OCI-LY1 (cell line): ENCODE measurements around the gene CD8A.

Experiments
- H2AFZ ChIP-seq: fragments of 200-600 bp; sonication (generic), shearing (Covaris generic); 2 replicates; pipeline ENCODE4 v1.6.0; 2014; ENCODE audit warnings: antibody characterized with exemption, mild to moderate bottlenecking, low read length
- H3F3A ChIP-seq: fragments of 200-600 bp; sonication (generic), shearing (Covaris generic); 2 replicates; pipeline ENCODE4 v1.6.0; 2014; ENCODE audit warnings: mild to moderate bottlenecking, antibody characterized with exemption, low read length, moderate library complexity; ENCODE audit not compliant: insufficient read depth
- H3K27ac ChIP-seq: fragments of 200-600 bp; sonication (generic); 2 replicates; pipeline ENCODE4 v1.5.1; 2014; ENCODE audit warnings: low read length, mixed run types, mild to moderate bottlenecking, low read depth; ENCODE audit not compliant: poor library complexity, severe bottlenecking
- H3K27me3 ChIP-seq: fragments of 200-600 bp; sonication (generic); 2 replicates; pipeline ENCODE4 v1.6.0; 2014; ENCODE audit warnings: antibody characterized with exemption, mild to moderate bottlenecking, low read length, moderate library complexity; ENCODE audit not compliant: insufficient read depth
- H3K36me3 ChIP-seq: fragments of 200-600 bp; sonication (generic); 2 replicates; pipeline ENCODE4 v1.6.1; 2014; ENCODE audit warnings: mild to moderate bottlenecking, antibody characterized with exemption, low read length, moderate library complexity, mixed read lengths; ENCODE audit not compliant: insufficient read depth
- H3K4me1 ChIP-seq: fragments of 200-600 bp; sonication (generic); 2 replicates; pipeline ENCODE4 v1.5.1; 2014; ENCODE audit warnings: mild to moderate bottlenecking, low read length, moderate library complexity; ENCODE audit not compliant: insufficient read depth, severe bottlenecking
- H3K4me2 ChIP-seq: fragments of 200-600 bp; sonication (generic), shearing (Covaris generic); 2 replicates; pipeline ENCODE4 v1.6.1; 2014; ENCODE audit warnings: low read length
- H3K4me3 ChIP-seq: fragments of 200-600 bp; sonication (generic); 2 replicates; pipeline ENCODE4 v1.5.1; 2014; ENCODE audit warnings: low read length, low read depth, mild to moderate bottlenecking, mixed read lengths; ENCODE audit not compliant: poor library complexity, severe bottlenecking
- H3K79me2 ChIP-seq: fragments of 200-600 bp; shearing (Covaris generic); 2 replicates; pipeline ENCODE4 v1.6.1; 2016; ENCODE audit warnings: mixed run types, low read length, mixed read lengths; ENCODE audit not compliant: insufficient read depth
- H3K9ac ChIP-seq: fragments of 200-600 bp; sonication (generic), shearing (Covaris generic); 2 replicates; pipeline ENCODE4 v1.6.1; 2014; ENCODE audit warnings: mild to moderate bottlenecking, low read length, mixed read lengths
- H3K9me2 ChIP-seq: fragments of 200-600 bp; sonication (generic), shearing (Covaris generic); 2 replicates; pipeline ENCODE4 v1.6.1; 2014; ENCODE audit warnings: low read depth, mild to moderate bottlenecking, low read length, mixed read lengths
- H3K9me3 ChIP-seq: fragments of 200-600 bp; shearing (Covaris generic); 2 replicates; pipeline ENCODE4 v1.6.1; 2014; ENCODE audit warnings: low read length, mixed read lengths
- H4K20me1 ChIP-seq: fragments of 200-600 bp; sonication (generic), shearing (Covaris generic); 2 replicates; pipeline ENCODE4 v1.6.0; 2016; ENCODE audit warnings: mild to moderate bottlenecking, low read length; ENCODE audit not compliant: insufficient read depth
- EZH2 ChIP-seq: fragments of 200-600 bp; sonication (generic), shearing (Covaris generic); IDR thresholded peaks from 2 replicates; pipeline ENCODE4 v1.8.0; 2017; ENCODE audit warnings: borderline replicate concordance, mixed run types, mild to moderate bottlenecking, antibody characterized with exemption, low read length, moderate library complexity, mixed read lengths
- TF ChIP-seq, protein P1 (sequence below): fragments of 200-600 bp; sonication (generic), shearing (Covaris generic); IDR thresholded peaks from 2 replicates; pipeline ENCODE4 v1.5.1; 2017; ENCODE audit warnings: mild to moderate bottlenecking, antibody characterized with exemption, low read length, moderate library complexity, mixed read lengths

CD8A gene

DNA sequence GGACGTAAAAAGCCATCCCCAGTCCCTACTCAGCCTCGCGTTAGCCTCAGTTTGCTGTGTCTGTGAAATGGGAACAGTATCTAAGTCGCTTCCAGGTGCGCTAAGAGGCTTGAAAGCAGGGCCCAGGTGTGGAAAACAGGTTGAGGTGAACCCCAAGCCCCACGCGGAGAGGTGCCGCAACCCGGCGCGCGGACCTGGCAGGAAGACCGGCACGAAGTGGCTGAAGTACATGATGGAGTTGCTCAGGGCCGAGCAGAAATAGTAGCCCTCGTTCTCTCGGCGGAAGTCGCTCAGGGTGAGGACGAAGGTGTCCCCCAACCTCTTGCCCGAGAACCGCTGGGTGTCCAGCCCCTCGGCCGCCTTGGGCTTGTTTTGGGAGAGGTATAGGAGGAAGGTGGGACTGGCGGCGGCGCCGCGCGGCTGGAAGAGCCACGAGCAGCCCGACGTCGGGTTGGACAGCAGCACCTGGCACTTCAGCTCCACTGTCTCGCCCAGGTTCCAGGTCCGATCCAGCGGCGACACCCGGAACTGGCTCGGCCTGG, 508 bp downstream of the CD8A start:
- Histone ChIP-seq H3K9me2 (no peaks in the 10 kb centered on the region), H3K27me3 (no peaks in the 10 kb centered on the region), H4K20me1 (no peaks in the 10 kb centered on the region), H3K9me3 (no peaks in the 10 kb centered on the region), H3K36me3 (no peaks in the 10 kb centered on the region), H3K9ac (no peak overlapping the region), H3K4me3 (no peak overlapping the region), H3F3A (no peaks in the 10 kb centered on the region), H3K27ac (no peak overlapping the region), H3K79me2 (no peaks in the 10 kb centered on the region), H2AFZ (no peak overlapping the region), H3K4me2 (no peak overlapping the region), H3K4me1 (no peaks in the 10 kb centered on the region)
- TF ChIP-seq, protein P1, sequence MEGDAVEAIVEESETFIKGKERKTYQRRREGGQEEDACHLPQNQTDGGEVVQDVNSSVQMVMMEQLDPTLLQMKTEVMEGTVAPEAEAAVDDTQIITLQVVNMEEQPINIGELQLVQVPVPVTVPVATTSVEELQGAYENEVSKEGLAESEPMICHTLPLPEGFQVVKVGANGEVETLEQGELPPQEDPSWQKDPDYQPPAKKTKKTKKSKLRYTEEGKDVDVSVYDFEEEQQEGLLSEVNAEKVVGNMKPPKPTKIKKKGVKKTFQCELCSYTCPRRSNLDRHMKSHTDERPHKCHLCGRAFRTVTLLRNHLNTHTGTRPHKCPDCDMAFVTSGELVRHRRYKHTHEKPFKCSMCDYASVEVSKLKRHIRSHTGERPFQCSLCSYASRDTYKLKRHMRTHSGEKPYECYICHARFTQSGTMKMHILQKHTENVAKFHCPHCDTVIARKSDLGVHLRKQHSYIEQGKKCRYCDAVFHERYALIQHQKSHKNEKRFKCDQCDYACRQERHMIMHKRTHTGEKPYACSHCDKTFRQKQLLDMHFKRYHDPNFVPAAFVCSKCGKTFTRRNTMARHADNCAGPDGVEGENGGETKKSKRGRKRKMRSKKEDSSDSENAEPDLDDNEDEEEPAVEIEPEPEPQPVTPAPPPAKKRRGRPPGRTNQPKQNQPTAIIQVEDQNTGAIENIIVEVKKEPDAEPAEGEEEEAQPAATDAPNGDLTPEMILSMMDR = no peak
- no peak for TF ChIP-seq EZH2

DNA sequence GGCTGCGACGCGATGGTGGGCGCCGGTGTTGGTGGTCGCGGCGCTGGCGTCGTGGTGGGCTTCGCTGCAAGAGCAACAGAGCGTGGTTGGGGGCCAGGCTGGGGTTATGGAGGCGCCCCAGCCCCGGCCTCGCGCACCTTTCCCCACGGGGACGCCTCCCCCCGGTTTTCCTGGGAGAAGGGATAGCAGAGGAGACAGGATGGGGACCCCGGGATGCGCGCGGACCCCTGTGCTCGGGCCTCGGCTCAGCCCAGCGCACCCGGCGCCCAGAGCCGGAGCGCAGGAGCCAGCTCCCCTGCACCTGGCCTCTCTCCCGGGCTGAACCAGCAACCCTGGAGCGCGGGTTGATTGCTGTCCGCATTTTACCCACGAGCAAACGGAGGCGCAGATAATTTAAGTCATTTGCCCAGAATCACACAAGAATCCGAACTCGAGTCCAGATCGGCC, 1.0 kb downstream of the CD8A start:
- Histone ChIP-seq H3K27me3 (no peaks in the 10 kb centered on the region), H3K4me2 (no peak overlapping the region), H3K4me3 (no peak overlapping the region), H4K20me1 (no peaks in the 10 kb centered on the region), H3K36me3 (no peaks in the 10 kb centered on the region), H3K4me1 (no peaks in the 10 kb centered on the region), H3K9ac (no peak overlapping the region), H3K27ac (no peak overlapping the region), H3K9me3 (no peaks in the 10 kb centered on the region), H3K9me2 (no peaks in the 10 kb centered on the region), H3F3A (no peaks in the 10 kb centered on the region), H2AFZ (no peak overlapping the region), H3K79me2 (no peaks in the 10 kb centered on the region)
- TF ChIP-seq EZH2 = no peak
- TF ChIP-seq, protein P1 = no peak

DNA sequence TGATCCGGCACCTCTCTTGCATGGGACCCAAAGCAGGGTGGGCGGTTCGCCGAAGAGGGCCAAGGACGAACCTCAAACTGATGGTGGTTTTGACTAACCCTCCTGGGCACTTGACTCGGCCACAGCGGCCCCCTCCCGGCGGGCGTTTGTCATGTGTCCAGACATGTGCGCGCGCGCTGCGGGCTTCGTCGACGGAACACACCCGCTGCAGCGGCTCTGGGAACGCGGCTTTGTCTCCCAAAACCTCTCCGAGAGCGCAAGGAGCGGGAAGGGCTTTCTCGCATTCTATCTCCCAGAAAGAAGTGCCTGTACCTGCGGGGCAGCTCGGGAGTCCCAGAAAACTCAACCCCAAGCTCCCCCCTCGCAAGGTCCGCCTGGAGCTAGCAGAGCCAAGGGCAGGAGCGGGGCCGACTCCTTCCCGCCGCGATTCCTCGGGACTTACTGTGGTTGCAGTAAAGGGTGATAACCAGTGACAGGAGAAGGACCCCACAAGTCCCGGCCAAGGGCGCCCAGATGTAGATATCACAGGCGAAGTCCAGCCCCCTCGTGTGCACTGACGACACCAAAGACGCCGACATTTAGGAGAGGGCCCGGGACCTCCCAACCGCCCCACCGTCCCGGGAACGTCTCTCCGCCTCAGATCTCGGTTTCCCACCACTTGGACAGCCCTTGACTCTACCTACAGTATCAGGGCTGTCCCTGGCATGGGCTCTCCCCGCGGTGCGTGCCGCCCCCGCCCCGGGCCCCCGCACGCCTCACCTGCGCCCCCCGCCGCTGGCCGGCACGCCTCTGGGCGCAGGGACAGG, 1.6 kb downstream of the CD8A start:
- no peaks in the 10 kb centered on the region for H3K9me2 ChIP-seq

More for the DNA sequence above, 1.6 kb downstream of the CD8A start:
- H3F3A ChIP-seq = no peaks in the 10 kb centered on the region
- no peaks in the 10 kb centered on the region for H3K79me2 ChIP-seq
- H4K20me1 ChIP-seq = no peaks in the 10 kb centered on the region
- no peak overlapping the region for H3K4me2 ChIP-seq
- no peaks in the 10 kb centered on the region for H3K9me3 ChIP-seq
- H3K4me3 ChIP-seq = no peak overlapping the region
- H3K27ac ChIP-seq = no peak overlapping the region
- no peaks in the 10 kb centered on the region for H3K27me3 ChIP-seq
- no peaks in the 10 kb centered on the region for H3K36me3 ChIP-seq
- no peaks in the 10 kb centered on the region for H3K4me1 ChIP-seq
- no peak overlapping the region for H3K9ac ChIP-seq
- no peak for TF ChIP-seq EZH2
- TF ChIP-seq, protein P1 = no peak
- no peak overlapping the region for H2AFZ ChIP-seq
